PC-9 (cell line): ENCODE results near the gene CHIC2.

Experiments used
- EZH2 ChIP-seq: fragments of 200-600 bp; sonication (generic); IDR thresholded peaks from 2 replicates; pipeline ENCODE4 v1.8.0; 2017; ENCODE audit warnings: antibody characterized with exemption, low read depth
- TF ChIP-seq, protein P1 (sequence below): fragments of 200-600 bp; sonication (generic); conservative IDR thresholded peaks from 2 replicates; pipeline ENCODE4 v1.6.1; 2017; ENCODE audit warnings: mixed run types, antibody characterized with exemption, mild to moderate bottlenecking, moderate library complexity

DNA sequence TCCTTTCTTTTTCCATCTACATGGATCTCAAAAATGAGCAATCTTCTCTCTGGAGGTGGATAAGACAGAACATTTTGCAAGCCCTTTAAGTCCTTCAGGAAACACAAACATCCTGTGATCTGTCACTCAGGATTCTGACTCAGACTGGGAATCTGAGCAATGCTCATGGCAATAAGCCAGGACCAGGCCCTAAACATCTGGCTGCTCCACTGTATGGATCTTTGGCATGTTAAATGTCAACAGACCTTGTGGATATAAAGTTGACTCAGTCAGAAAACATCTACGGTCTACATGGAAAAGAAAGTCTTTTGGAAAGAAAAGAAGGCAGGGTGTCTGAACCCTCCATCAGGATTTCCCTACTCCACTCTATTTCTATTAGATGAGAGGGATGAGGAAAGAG lies 17.8 kb upstream of the CHIC2 start:
- TF ChIP-seq EZH2: no peak
- TF ChIP-seq, protein P1, sequence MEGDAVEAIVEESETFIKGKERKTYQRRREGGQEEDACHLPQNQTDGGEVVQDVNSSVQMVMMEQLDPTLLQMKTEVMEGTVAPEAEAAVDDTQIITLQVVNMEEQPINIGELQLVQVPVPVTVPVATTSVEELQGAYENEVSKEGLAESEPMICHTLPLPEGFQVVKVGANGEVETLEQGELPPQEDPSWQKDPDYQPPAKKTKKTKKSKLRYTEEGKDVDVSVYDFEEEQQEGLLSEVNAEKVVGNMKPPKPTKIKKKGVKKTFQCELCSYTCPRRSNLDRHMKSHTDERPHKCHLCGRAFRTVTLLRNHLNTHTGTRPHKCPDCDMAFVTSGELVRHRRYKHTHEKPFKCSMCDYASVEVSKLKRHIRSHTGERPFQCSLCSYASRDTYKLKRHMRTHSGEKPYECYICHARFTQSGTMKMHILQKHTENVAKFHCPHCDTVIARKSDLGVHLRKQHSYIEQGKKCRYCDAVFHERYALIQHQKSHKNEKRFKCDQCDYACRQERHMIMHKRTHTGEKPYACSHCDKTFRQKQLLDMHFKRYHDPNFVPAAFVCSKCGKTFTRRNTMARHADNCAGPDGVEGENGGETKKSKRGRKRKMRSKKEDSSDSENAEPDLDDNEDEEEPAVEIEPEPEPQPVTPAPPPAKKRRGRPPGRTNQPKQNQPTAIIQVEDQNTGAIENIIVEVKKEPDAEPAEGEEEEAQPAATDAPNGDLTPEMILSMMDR: no peak
